Naive B cell (primary cell): ENCODE measurements around the gene FOXN1. TPM values are rescaled to one million over a fixed set of nuclear protein-coding genes. Genes with fewer than 3 reads are reported as not detected.
A peak's percentile ranks its signal among the peaks of the same experiment; 100 is the strongest.
"Not testable (repeated sequence)": the region's sequence is repeated elsewhere in the genome, so short reads cannot be mapped to it uniquely, and the experiment has no call there.

Experiments
- ATAC-seq, 2 donors: fragments of 150-1000 bp; cut with Tn5 transposase; 2 replicates each; pipeline ENCODE4 v1.10.0; 2021; ENCODE audit warnings: low read depth in 2 of 2, mild to moderate bottlenecking in 2 of 2, moderate library complexity in 2 of 2
- DNase-seq: peaks from one replicate; pipeline ENCODE4 v3.0.0; 2022
- H3K27ac Mint-ChIP-seq, 6 donors: one replicate each; pipeline ENCODE4 v1.8.0; 2020 to 2022; ENCODE audit warnings: mild to moderate bottlenecking in 6 of 6, mixed read lengths in 6 of 6, moderate library complexity in 5 of 6, inconsistent platforms in 2 of 6
- H3K27me3 Mint-ChIP-seq, 3 donors: one replicate each; pipeline ENCODE4 v1.8.0; 2021 to 2022; ENCODE audit warnings: mixed read lengths in 3 of 3, mild to moderate bottlenecking in 1 of 3
- H3K36me3 Mint-ChIP-seq, 2 donors: one replicate each; pipeline ENCODE4 v1.8.0; 2020 to 2022; ENCODE audit warnings: mixed read lengths in 2 of 2, inconsistent platforms in 1 of 2, mild to moderate bottlenecking in 1 of 2
- H3K4me1 Mint-ChIP-seq, 3 donors: one replicate each; pipeline ENCODE4 v1.8.0; 2020 to 2022; ENCODE audit warnings: mixed read lengths in 3 of 3, inconsistent platforms in 1 of 3, mild to moderate bottlenecking in 1 of 3, moderate library complexity in 1 of 3
- H3K4me3 Mint-ChIP-seq, 8 donors: one replicate each; pipeline ENCODE4 v1.8.0; 2020 to 2022; ENCODE audit warnings: mild to moderate bottlenecking in 8 of 8, mixed read lengths in 8 of 8, moderate library complexity in 8 of 8, inconsistent platforms in 2 of 8
- H3K9me3 Mint-ChIP-seq, 7 donors: one replicate each; pipeline ENCODE4 v1.8.0; 2020 to 2022; ENCODE audit warnings: mixed read lengths in 7 of 7, mild to moderate bottlenecking in 5 of 7, inconsistent platforms in 2 of 7, moderate library complexity in 1 of 7
- polyA plus RNA-seq, 6 donors: library from polyadenylated mRNA; unstranded; fragments of 300-500 nt; fragmentation: Illumina TruSeq; gene quantifications; one replicate each; pipeline ENCODE4 v1.2.3, GENCODE V29; 2021; ENCODE audit warnings: low read depth in 6 of 6

The FOXN1 gene, protein sequence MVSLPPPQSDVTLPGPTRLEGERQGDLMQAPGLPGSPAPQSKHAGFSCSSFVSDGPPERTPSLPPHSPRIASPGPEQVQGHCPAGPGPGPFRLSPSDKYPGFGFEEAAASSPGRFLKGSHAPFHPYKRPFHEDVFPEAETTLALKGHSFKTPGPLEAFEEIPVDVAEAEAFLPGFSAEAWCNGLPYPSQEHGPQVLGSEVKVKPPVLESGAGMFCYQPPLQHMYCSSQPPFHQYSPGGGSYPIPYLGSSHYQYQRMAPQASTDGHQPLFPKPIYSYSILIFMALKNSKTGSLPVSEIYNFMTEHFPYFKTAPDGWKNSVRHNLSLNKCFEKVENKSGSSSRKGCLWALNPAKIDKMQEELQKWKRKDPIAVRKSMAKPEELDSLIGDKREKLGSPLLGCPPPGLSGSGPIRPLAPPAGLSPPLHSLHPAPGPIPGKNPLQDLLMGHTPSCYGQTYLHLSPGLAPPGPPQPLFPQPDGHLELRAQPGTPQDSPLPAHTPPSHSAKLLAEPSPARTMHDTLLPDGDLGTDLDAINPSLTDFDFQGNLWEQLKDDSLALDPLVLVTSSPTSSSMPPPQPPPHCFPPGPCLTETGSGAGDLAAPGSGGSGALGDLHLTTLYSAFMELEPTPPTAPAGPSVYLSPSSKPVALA
- not detected for polyA plus RNA-seq

DNA sequence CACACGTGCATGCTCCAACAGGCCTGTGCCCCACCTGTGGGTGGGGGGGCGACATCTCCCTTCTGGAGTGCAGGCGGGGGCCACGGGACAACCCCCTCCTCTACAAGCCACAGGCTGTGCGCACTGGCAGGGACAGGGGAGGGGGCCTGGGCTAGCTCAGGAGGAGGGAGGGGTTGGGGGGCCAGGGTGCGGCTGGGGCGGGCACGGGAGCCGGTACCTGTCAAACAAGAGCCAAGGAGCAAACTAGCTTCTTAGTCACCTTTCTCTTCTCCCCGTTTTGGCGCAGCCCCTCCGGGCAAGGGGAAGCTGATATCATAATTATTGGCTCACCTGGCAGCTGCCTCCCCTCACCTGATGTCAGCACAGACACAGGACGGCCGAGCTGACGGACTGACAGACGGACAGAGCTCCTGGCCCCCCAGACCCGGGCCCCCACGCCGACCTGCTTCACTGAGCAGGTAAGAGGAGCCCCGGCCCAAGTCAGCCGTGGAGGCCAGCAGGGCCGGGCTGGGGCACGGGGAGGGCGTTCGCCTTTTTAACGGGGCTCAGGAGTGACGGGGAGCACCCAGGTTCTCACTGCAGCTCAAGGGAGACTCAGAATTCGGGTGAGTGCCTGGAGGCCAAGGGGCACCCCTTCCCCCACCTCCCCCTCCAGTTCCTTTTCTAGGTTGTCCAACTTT, at the start of gene FOXN1:
TSS of gene FOXN1 (plus strand) at position 363 of the 680 bp plus-strand sequence. CDS start 17,622 bp downstream, outside the sequence.
- Mint-ChIP-seq H3K4me1 (peaks cover 5 to 7% (median 5%) of the 10 kb centered on the region in 3 donors), H3K27me3 (peaks cover 15 to 56% (median 50%) of the 10 kb centered on the region in 3 donors), H3K9me3 (no peaks in the 10 kb centered on the region), H3K27ac (peak within 1 kb of the TSS in 2 of 6 donors; percentile 32 to 65), H3K4me3 (peak within 1 kb of the TSS in 1 of 8 donors; percentile 37), H3K36me3 (no peaks in the 10 kb centered on the region)
- DNase-seq (no peak), ATAC-seq (no peak)

DNA sequence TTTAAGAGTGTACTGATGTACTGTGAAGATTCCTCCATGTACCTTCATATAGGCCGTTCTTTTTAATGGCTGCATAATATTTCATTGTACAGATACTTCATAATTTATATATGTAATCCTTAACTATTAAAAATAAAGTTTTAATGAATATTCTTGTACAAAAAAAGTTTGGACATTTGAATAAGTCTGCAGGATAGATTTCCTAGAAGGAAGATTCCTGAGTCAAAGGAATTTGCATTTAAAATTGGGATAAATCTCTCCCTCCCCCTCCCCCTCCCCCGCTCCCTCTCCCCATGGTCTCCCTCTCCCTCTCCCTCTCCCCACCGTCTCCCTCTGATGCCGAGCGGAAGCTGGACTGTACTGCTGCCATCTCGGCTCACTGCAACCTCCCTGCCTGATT, 48.3 kb upstream of the FOXN1 start:
- Mint-ChIP-seq H3K9me3 (peaks cover 0 to 9% (median 0%) of the 10 kb centered on the region in 7 donors), H3K4me3 (no peak overlapping the region), H3K27me3 (peaks cover 3 to 8% (median 6%) of the 10 kb centered on the region in 3 donors), H3K36me3 (no peaks in the 10 kb centered on the region), H3K27ac (peak overlapping the region in 1 of 6 donors; percentile 37), H3K4me1 (no peaks in the 10 kb centered on the region)
- ATAC-seq = no peak
- DNase-seq = no peak

DNA sequence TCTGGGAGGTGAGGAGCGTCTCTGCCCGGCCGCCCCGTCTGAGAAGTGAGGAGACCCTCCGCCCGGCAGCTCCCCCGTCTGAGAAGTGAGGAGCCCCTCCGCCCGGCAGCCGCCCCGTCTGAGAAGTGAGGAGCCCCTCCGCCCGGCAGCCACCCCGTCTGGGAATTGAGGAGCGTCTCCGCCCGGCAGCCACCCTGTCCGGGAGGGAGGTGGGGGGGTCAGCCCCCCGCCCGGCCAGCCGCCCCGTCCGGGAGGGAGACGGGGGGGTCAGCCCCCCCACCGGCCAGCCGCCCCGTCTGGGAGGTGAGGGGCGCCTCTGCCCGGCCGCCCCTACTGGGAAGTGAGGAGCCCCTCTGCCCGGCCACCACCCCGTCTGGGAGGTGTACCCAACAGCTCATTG, 47.3 kb upstream of the FOXN1 start:
- not testable (repeated sequence) for DNase-seq, H3K4me3 Mint-ChIP-seq, ATAC-seq, H3K4me1 Mint-ChIP-seq, H3K36me3 Mint-ChIP-seq, H3K9me3 Mint-ChIP-seq, H3K27ac Mint-ChIP-seq
- peaks cover 5 to 13% (median 6%) of the 10 kb centered on the region in 3 donors for H3K27me3 Mint-ChIP-seq

DNA sequence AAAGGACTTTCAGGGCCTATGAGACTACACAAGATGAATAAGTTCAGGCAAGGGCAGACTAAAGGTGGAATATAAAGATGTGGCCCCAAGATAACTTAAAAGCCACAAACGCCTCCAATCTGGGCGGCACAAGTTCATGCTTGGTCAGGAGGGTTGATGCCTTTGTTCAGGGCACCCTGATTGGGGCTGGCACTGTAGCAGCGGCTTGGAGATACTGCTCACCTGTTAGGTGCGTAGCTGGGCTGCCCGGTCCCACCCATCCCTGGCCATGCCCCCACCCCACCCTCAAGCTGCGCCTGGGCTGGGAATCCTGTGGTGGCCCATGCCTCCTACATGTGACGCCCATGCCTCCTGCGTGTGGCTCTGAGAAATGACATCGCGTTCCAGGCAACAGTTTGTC, 45.2 kb upstream of the FOXN1 start:
- peaks cover 6 to 22% (median 8%) of the 10 kb centered on the region in 3 donors for H3K27me3 Mint-ChIP-seq
- DNase-seq = no peak
- no peaks in the 10 kb centered on the region for H3K4me1 Mint-ChIP-seq
- peaks cover 0 to 6% (median 0%) of the 10 kb centered on the region in 7 donors for H3K9me3 Mint-ChIP-seq
- H3K27ac Mint-ChIP-seq = no peak overlapping the region
- ATAC-seq = no peak
- H3K36me3 Mint-ChIP-seq = no peaks in the 10 kb centered on the region
- H3K4me3 Mint-ChIP-seq = no peak overlapping the region

DNA sequence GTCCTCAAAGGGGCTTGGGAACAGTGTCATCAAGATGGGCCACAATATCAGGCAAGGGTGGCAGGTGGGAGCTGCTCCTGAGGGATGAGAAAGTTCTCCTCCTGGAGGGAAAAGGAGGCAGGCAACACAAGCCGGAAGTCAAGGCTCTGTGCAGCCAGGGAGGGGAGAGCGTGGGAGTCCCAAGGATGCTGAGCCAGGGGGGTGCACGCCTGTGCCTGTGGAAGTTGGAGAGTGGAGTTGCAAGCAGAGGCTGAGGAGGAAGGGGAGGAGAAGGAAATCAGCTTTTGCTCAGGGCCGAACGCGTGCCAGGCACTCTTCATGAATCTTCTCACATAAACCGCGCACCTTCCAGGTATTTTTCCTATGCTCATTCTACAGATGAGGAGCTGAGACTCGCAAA, 40.1 kb upstream of the FOXN1 start:
- peak overlapping the region in 1 of 8 donors; percentile 37 for H3K4me3 Mint-ChIP-seq
- peaks cover 0 to 2% (median 0%) of the 10 kb centered on the region in 7 donors for H3K9me3 Mint-ChIP-seq
- DNase-seq = no peak
- ATAC-seq = no peak
- H3K36me3 Mint-ChIP-seq = no peaks in the 10 kb centered on the region
- no peak overlapping the region for H3K27ac Mint-ChIP-seq
- H3K4me1 Mint-ChIP-seq = no peaks in the 10 kb centered on the region
- peaks cover 25 to 42% (median 28%) of the 10 kb centered on the region in 3 donors for H3K27me3 Mint-ChIP-seq

DNA sequence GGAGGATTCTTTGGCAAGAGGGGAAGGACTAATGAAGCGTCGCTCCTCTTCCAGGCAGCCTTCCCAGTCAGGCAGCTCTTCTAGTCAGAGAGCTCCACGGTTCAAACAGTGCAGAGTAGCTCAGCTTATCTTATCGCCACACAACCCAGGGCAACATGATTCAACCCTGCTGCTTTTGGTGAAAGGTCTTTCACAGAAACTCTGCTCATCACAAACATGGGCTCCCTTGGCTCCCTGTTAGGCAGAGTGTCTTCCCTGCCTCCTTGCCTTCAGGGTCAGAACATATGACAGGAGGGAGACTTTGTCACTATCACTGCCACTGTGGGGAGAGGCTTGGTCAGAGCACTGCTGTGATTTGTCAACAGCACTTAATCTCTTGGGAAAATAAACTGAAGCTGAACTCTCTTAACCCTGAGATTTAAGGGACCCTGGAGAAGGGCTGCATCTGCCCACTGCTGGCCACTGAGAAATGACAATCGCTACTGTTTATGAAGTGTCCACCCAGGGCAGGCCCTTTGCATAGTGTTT, 39.6 kb upstream of the FOXN1 start:
- Mint-ChIP-seq H3K9me3 (peaks cover 0 to 2% (median 0%) of the 10 kb centered on the region in 7 donors), H3K4me3 (no peak overlapping the region), H3K36me3 (no peaks in the 10 kb centered on the region), H3K27me3 (peaks cover 25 to 42% (median 28%) of the 10 kb centered on the region in 3 donors), H3K4me1 (no peaks in the 10 kb centered on the region), H3K27ac (no peak overlapping the region)
- ATAC-seq = no peak
- no peak for DNase-seq

DNA sequence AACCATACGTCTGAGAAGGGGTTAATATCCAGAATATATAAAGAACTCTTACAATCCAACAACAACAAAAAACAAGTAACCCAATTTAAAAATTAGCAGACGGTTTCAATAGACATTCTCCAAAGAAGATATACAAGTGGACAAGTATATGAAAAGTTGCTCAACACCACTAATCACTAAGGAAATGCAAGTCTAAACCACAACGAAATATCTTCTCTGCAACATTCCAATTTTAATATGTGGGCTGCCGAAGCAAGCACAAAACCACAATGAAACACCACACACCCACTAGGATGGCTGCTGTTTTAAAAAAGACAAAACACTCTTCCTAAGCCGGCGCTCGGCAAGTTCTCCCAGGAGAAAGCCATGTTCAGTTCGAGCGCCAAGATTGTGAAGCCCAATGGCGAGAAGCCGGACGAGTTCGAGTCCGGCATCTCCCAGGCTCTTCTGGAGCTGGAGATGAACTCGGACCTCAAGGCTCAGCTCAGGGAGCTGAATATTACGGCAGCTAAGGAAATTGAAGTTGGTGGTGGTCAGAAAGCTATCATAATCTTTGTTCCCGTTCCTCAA, 38.6 kb upstream of the FOXN1 start:
- Mint-ChIP-seq H3K4me3 (no peak overlapping the region), H3K27ac (no peak overlapping the region), H3K27me3 (peaks cover 25 to 40% (median 28%) of the 10 kb centered on the region in 3 donors), H3K36me3 (no peaks in the 10 kb centered on the region), H3K4me1 (no peaks in the 10 kb centered on the region), H3K9me3 (peaks cover 0 to 2% (median 0%) of the 10 kb centered on the region in 7 donors)
- ATAC-seq (no peak), DNase-seq (no peak)

DNA sequence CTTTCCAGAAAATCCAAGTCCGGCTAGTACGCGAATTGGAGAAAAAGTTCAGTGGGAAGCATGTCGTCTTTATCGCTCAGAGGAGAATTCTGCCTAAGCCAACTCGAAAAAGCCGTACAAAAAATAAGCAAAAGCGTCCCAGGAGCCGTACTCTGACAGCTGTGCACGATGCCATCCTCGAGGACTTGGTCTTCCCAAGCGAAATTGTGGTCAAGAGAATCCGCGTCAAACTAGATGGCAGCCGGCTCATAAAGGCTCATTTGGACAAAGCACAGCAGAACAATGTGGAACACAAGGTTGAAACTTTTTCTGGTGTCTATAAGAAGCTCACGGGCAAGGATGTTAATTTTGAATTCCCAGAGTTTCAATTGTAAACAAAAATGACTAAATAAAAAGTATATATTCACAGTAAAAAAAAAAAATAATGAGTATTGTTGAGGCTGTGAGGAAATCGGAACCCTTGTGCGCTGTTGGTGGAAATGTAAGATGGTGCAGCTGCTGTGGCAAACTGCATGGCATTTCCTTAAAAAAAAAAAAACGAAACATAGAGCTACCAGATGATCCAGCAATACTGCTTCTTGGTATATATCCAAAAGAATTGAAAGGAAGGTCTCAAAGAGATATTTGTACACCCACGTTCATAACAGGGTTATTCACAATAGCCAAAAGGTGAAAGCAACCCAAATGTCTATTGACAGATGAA, 38.0 kb upstream of the FOXN1 start:
- not testable (repeated sequence) for H3K4me1 Mint-ChIP-seq, ATAC-seq, H3K4me3 Mint-ChIP-seq, H3K36me3 Mint-ChIP-seq, H3K9me3 Mint-ChIP-seq, DNase-seq, H3K27ac Mint-ChIP-seq
- peaks cover 25 to 34% (median 28%) of the 10 kb centered on the region in 3 donors for H3K27me3 Mint-ChIP-seq

DNA sequence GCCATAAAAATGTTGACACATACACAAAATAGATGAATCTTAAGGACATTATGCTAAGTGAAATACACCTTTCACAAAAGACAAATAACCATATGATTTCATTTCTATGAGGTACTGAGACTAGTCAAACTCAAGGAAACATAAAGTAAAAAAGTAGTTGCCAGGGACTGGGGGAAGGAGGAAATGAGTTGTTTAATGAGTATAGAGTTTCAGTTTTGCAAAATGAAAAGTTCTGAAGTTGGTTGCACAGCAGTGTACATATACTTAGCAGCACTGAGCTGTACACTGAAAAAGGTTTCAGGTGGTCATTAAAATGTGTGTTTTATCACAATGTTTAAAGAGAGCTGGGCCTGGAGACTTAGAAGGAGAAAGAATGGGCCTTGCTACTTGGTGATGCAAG, 37.4 kb upstream of the FOXN1 start:
- Mint-ChIP-seq H3K27me3 (peaks cover 21 to 29% (median 28%) of the 10 kb centered on the region in 3 donors), H3K4me3 (no peak overlapping the region), H3K9me3 (no peaks in the 10 kb centered on the region), H3K27ac (no peak overlapping the region), H3K4me1 (no peaks in the 10 kb centered on the region), H3K36me3 (no peaks in the 10 kb centered on the region)
- no peak for DNase-seq
- no peak for ATAC-seq

DNA sequence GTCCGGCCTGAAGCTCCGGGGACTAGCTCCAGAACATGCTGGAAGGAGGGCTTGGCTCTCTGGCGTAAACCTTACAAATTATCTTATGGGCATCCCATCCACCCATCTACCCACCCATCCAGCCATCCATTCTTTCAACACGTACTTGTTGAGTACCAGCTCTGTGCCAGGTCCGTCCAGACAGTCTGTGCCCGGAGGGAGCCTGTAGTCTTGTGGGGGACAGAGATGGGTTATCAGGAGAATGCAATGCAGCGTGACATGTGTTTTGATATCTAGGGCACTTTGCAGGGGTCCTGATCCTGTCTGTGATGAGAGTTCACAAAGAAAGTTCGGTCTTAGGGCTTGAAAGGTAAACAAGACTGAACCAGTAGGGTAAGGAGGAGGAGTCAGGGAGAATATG, 36.8 kb upstream of the FOXN1 start:
- Mint-ChIP-seq H3K4me1 (no peaks in the 10 kb centered on the region), H3K36me3 (no peaks in the 10 kb centered on the region), H3K27me3 (peaks cover 19 to 29% (median 28%) of the 10 kb centered on the region in 3 donors), H3K4me3 (no peak overlapping the region), H3K27ac (no peak overlapping the region), H3K9me3 (no peaks in the 10 kb centered on the region)
- ATAC-seq (no peak), DNase-seq (no peak)

DNA sequence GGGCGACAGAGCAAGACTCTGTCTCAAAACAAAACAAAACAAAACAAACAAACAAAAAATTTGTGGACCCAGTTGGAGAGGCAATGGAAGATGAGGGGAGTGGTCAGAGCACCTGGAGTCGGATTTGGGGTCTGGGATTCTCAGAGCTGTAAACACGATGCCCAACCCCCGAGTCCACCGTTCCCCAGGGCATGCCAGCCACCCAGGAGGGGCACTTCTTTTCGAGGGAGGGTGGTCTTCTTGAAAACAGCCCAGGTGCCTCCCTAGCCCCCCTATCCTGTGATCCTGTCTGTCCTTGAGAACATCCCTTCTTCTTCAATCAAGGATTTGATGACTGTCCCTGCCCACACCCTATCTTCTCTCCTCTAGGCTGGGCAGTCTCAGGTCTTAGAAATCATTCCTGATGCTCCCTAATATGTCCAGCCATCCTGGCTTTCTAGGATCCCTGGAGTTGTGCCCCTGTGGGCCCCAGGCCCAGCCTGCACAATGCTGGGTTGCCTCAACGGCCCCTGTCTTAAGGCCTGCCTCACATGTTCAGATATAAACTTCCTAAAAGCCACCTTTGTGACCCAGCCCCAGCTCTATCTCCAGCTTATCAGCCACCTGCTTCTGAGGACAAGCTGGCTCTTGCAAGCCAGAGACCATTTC, 35.8 kb upstream of the FOXN1 start:
- Mint-ChIP-seq H3K4me3 (no peak overlapping the region), H3K27me3 (peaks cover 19 to 30% (median 25%) of the 10 kb centered on the region in 3 donors), H3K4me1 (no peaks in the 10 kb centered on the region), H3K27ac (no peak overlapping the region), H3K36me3 (no peaks in the 10 kb centered on the region), H3K9me3 (no peaks in the 10 kb centered on the region)
- DNase-seq = no peak
- no peak for ATAC-seq

DNA sequence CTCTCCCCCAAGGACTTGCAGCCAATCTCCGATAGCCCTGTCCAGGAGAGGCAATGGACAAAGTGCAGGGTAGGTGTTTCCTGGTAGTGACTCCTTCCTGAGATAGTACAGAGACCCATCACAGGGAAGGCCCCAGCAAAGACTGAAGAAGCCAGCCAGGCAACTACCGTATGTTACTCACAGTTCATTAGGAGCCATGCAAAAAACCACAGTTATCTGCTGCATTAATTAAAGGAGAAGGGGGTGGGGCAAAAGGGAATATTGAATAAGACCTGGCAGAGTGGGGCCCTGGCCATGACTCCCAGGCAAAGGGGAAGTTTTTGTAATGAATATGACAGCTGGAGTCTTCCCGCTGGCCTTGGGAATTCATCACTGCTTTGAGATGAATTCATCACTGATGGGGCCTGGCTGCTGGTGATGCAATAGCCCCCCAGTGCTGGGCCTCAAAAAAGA, 35.2 kb upstream of the FOXN1 start:
- Mint-ChIP-seq H3K27ac (no peak overlapping the region), H3K36me3 (no peaks in the 10 kb centered on the region), H3K4me3 (no peak overlapping the region), H3K4me1 (no peaks in the 10 kb centered on the region), H3K27me3 (peaks cover 19 to 30% (median 20%) of the 10 kb centered on the region in 3 donors), H3K9me3 (no peaks in the 10 kb centered on the region)
- ATAC-seq (no peak), DNase-seq (no peak)
